GM19324 (cell line): ENCODE results near the gene SLC12A7.
"Not testable (repeated sequence)": the region's sequence is repeated elsewhere in the genome, so short reads cannot be mapped to it uniquely, and the experiment has no call there.

Experiments
- ATAC-seq: cut with Tn5 transposase; IDR thresholded peaks from one replicate; pipeline ENCODE4 v1.9.1; 2021; ENCODE audit warnings: mild to moderate bottlenecking, moderate library complexity; ENCODE audit not compliant: unreplicated experiment, low FRiP score

Gene SLC12A7

DNA sequence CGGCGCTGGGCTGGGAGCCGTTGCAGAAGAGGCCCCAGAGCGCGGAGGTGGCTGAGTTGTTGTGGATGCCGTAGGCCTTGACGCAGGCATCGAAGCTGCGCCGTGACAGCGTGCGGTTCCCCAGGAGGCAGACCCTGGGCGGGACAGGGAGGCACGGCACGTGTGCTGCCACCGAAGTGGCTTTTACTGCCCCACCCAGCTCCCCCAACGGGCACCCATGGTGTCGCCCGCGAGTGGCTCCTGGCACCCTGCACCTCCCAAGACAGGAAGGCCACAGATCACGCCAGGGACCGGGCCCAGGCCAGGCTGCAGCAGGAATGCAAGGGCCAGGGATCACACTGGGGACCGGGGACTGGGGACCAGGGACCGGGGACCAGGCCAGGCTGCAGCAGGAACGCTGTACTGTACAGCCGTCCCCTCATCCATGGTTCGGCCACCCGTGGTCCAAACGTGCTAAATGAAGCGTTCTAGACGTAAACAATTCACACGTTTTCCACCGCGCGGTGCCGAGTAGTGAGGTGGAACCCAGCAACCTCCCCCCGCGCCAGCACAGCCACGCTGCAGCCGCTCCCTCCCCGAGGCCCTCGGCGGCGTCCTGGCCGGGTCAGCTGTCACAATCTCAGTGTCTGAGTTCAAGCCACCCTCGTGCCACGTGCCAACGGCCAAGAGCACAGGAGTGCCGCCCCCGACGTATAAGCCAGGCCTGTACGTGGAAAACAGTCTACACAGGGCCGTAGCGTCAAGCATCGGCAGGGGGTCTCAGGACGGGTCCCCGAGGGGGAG lies 27.8 kb downstream of the SLC12A7 start:
- ATAC-seq = no peak

DNA sequence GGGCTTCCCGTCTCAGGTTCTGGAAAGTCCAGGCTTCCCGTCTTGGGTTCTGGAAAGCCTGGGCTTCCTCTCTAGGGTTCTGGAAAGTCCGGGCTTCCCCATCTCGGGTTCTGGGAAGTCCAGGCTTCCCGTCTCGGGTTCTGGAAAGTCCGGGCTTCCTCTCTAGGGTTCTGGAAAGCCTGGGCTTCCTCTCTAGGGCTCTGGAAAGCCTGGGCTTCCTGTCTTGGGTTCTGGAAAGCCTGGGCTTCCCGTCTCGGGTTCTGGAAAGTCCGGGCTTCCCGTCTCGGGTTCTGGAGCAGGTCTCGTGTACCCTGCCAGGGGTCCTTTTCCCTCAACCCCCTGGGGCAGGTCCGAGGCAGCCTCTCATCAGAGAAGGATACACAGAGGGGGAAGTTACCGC lies 28.8 kb downstream of the SLC12A7 start:
- ATAC-seq = not testable (repeated sequence)

DNA sequence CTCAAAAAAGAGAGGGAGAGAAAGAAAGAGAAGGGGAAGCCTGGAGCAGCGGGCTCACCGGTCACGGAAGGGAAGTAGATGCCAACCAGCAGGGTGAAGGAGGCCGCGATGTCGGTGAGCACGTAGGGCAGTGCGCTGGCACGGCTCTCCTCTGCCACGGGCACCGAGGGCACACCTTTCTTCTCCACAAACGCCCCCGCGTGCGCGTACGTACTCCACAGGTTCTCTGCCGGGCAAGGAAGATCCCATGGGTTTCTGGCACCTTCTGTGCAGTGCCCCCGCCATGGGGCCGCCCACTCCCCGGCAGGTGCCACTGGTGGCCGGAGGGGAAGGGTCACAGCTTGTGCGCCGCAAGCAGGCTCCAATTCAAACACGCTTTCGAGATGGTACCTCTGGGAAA lies 30.3 kb downstream of the SLC12A7 start:
- ATAC-seq = no peak

DNA sequence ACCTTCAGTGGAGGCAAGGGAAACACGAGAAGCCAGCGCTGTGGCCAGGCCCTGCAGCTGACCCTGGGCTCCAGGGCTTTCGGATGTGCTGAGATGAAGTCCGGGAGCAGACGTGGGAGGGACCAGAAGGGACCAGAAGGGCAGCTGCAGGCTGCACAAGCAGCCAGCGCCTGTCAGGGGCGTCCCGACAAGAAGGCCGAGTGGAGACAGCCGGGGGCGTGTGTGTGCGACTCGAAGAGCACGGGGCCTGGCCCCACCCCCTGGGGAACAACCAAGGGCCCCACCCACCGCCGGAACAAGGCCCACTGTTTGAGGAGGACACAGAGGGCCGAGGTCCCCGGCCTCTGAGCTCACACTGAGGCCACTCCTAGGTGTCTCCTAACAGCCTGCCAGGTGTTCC lies 31.4 kb downstream of the SLC12A7 start:
- ATAC-seq = no peak

DNA sequence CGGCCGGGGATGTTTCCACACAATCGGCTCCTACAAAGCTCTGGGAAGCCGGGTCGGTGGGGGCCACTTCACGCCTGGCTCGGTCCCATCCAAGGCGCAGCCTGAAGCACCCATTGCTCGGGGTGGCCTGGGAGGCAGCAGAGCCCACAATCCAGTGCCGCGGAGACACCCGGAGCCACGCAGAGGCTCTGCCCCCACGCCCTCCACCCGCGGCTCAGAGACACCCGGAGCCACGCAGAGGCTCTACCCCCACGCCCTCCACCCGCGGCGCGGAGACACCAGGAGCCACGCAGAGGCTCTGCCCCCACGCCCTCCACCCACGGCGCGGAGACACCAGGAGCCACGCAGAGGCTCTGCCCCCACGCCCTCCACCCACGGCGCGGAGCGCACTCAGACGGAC lies 31.9 kb downstream of the SLC12A7 start:
- no peak for ATAC-seq

DNA sequence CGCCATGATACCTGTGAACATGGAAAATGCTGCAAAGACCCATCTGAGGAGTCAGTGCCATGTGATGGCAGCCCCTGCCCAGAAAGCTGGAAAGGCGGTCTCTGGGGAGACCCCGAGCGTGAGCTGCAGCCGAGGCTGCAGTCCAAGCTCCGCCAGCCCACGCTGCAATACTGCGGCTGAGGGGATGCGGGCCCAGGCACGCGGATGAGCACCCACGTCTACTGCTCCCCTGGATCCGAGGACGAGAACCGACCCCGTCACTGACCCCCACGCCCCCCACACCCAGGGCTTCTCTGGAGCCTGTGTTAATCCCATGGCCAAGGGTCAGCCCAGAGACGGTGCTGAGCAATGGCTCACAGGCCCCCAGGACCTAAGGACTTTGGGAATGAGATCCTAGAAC lies 32.4 kb downstream of the SLC12A7 start:
- no peak for ATAC-seq

DNA sequence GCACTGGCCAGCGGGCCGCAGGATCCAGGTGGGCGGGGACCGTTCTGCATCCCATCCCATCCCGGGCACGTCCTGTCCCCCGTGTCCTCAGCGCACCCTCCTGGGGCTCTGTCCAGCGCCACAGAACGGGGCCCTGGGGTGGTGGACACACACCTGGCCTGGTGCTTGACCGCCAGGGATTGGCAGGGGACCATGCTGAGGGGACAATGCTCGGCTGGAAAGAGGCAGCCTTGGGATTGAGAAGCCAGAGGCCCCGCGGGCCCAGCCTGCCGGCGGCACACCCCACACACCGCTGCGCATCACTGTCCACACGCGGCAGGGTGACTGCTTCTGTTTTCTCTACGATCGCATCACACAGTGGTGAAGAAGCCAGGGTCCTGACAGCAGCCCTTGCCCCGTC lies 33.0 kb downstream of the SLC12A7 start:
- ATAC-seq = no peak

DNA sequence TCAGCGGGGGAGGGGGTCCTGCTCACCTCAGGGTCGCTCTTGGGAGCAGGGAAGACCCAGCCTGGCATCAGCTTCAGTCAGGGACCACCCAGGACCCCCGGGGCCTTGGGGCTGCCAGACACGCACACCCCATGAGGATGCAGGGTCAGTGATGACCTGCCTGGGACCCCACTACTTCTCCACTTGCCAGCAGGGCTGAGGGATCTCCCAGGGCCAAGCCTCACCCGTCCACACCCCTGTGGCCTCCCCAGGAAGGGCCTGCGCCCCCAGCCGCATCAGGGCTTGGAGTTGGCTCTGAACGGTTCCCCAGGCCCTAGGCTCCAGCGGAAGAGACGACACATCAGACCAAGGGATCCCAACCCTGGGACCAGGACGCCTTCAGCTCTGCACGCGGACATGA lies 33.7 kb downstream of the SLC12A7 start:
- no peak for ATAC-seq

DNA sequence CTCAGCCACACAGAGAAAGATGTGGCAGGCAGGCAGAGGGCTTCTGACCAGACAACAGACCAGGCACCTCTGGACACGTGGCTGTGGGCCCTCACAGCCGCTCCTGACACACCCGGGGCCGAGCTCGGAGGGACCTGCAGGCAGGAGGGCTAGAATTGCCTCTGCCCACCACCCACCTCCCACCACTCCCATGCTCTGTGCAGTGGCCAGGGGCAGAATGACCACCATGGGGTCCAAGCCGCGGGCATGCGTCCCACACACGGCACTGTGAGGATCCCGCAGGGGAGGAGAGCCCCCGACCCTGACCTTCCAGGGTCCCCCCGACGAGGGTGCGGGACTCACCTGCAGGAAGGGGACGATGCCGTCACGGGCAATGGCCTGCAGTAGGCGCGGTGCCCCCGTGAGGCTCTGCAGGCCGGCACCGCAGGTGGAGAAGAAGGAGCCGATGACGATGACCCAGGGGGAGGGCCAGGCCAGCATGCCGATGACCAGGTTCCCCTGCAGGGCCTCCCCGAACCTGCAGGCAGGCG lies 34.3 kb downstream of the SLC12A7 start:
- no peak for ATAC-seq

DNA sequence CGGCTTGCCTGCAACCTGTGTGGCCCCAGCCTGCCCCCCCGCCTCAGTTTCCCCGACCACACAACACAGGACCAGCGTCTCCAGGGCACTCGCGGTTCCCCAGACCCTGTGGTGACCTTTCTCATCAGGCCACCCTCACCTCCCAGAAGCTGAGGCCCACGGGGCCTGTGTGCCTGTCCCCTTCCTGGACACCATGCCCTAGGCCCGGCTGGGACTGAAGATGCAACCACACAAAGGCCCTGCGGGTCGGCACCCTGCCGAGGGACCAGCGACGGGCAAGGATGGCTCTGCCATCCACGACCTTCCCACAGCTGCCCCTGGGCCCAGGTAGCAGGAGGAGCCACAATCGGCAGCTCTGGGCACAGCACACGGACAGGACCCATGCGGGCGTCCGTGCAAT lies 34.8 kb downstream of the SLC12A7 start:
- ATAC-seq = no peak

DNA sequence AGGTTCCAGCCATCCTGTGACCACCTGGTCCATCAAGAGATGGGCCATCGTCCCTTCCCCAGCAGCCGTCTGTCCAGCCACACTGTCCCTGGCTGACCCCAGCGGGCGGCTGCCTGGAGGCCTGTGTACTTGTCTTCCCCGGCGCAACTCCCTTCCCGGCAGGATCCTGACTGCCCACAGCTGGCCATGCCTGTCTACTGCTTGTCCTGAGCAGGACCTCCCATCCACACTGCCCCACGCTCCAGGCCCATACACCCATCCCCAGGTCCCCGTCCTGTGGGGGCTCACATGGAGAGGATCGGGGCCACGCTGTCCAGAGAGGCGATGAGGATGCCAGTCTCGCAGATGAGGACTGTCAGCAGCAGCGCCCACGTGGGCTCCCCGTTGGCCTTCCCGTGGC lies 35.5 kb downstream of the SLC12A7 start:
- no peak for ATAC-seq

DNA sequence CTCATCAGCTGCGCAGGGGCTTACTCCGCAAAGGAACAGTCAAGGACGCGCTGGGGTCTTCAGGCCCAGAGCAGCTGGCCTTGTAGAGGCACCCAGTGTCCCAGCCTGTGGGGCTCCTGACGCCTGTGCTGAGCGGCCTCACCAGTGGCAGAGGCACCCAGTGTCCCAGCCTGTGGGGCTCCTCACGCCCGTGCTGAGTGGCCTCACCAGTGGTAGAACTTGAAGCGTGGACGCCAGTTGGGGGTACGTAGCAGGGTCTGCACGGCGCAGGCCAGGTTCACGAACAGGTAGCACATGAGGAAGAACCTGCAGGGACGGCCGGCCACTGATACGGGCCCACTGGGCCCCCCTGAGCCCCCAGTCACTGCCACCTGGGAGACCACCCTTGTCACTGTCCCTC lies 35.9 kb downstream of the SLC12A7 start:
- ATAC-seq = no peak

DNA sequence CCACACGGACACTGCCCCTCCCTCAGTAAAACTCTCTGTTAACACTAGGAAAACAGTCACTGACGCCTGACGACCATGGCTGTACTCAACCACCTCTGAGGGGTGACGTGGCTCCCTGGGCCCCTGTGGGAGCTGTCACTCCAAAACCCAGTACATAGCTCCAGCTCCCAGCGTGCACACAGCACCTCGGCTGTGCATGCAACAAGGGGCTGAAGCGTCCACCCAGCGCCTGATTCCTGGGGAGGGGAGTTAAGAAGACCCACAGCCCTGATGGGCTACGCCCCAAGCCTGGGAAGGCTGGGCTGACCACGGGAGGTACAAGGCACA lies 36.3 kb downstream of the SLC12A7 start:
- no peak for ATAC-seq

DNA sequence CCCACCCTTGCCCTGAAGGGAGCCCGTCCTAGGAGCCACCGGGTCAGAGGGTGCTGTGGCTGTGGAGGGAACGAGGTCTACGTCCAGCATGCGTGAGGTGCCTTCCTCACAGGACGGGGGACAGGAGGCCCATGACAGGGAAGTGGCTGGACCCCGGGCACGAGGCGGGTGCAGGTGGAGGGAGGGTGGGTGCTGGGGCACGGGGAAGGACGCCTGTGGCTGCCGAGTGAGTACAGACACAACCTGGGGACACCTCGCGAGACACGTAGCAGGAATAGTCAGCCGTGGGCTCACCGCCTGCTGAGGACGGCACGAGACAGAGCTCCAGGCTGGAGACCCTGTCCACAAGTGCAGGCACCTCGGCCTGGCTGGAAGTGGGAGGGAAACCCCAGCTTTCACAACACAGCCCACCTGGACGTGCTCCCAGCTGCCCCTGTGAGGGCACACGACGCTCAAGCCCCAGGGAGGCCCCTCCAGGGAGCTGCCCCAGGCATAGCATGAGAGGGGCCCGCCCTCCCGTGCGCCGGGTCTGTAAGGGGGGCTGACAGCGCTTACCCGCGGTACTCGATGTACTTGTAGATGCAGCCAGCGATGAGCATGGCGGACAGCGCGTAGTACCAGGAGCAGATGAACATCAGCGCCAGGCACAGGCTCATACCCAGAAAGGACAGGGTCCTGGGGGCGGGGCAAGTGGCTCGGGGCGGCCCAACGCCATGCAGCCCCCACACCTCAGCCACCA lies 36.9 kb downstream of the SLC12A7 start:
- ATAC-seq = no peak

DNA sequence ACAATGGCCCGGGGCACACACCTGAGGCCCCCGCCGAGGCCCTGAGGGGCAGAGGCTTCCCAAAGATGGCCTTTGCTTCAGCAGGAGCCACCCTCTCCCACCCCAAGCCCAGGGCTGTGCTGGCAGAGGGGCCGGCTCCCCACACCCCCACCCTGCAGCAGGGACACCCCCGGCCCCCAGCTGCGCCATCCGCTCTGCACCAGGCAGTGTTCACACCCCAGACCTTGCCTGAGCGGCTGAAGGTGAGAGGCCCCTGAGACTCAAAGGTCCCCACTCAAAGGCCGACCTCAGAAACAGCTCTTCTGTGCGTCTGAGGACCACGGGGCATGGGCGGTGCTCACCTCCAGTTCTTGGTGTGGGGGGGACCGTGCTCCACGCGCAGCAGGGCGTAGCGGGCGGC lies 37.6 kb downstream of the SLC12A7 start:
- ATAC-seq = no peak

DNA sequence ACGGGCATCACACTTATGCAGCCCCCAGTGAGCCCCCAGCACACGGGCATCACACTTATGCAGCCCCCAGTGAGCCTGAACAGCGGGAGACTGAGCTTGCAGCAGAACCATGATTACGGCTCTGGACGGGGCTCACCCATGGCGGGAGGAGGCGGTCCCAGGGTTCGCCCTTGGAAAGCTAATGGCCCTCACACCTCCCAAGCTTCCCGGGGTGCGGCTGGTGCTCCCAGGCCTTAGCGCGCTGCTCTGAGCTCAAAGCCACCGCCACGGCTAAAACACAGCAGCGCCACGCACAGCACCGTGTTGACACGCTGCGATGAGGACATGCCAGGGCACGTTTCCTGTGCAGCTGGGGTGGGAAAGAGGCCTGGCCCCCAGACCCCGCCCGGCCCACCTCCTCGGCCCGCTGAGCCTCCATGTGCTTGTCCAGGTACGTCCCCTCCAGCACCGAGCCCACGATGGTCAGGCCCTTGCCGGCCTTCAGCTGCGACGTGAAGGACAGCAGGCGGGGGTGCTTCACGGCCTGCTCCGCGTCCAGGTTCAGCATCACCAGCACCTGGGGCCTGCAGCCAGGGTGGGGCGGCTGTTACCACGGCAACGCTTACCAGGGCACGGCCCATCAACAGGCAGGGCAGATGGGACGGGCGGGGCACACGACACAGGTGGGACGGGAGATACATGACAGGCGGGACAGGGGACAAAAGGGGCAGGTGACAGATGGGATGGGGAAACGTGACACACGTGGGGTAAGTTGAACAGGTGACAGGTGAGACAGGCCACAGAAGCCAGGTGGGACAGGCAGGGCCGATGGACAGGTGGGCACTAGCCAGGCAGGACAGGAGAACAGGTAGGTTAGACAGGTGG lies 38.4 kb downstream of the SLC12A7 start:
- ATAC-seq = no peak

DNA sequence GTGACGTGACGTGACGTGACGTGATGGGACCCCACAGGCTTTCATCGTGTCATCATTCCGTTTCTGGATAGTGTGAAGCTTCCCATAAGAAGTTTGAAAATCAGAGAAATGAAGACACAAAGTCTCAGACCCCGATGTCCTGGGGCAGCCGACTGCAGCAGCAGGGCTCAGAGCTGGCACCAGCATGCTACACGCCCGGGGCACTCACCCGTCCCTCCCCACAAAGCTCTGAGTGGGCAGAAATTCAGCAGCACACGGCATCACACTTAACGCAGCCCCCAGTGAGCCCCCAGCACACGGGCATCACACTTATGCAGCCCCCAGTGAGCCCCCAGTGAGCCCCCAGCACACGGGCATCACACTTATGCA lies 42.2 kb downstream of the SLC12A7 start:
- ATAC-seq = no peak

DNA sequence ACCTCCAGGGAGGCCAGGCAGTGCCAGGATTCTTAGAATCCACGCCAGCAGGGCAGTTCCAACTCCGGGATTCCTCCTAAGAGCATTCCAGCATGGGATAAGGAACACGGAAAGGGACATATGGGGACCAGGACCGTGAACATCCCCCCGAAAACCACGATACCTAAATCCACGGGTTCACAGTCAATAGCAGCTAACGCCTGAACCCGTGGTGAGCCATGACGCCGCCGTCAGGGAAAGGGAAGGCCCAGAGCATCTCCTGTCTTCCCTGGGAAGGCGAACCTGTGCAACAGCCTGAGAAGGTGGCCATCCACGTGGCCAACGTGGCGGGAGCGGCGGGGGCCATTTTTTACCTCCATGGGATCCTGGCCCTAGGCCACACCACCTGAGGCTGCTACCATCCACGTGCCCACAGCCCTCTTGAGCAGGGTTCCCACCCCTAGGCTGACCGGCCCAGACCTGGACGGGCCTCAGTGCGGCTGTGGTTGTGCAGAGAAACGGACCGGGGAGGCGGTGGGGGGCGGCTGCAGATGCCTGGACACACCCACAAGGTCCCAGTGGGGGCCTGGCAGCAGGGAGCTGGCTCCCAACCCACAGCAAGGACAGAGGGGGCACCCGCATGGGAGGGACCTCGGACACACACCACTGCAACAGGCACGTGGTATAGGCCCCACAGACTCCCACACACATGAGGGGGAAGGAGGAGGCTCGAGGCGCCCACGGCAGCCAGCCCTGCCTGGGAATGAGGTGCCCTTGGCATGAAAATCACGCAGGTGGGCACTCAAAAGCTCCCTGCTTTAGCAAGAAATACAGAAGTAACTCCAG lies 42.8 kb downstream of the SLC12A7 start:
- no peak for ATAC-seq

DNA sequence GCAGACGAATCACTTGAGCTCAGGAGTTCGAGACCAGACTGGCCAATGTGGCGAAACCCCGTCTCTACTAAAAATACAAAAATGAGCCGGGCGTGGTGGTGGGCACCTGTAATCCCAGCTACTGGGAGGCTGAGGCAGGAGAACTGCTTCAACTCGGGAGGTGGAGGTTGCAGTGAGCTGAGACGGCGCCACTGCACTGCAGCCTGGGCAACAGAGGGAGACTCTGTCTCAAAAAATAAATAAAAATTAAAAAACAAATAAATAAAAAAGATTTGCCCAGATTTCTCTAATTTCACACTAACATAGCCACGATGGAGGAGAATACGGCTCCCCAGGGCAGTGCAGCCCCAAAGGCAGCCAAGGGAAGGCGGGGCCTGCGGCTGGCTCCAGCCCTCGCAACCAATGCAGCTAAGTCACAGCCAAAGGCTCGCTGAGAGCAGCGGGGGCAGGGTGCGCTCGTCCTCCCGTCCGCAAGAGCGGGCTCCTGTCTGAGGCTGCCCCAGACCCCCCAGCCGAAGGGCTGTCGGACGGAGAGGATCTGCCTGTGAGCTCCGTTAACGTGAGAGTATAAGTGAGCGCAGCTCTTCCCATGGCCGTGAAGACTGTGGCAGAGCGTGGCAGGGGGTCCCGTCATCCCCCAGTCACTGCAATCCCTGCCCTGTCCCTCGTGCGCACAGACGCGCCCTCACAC lies 43.5 kb downstream of the SLC12A7 start:
- ATAC-seq = no peak
